Gastroesophageal sphincter (tissue), 3 donors: ENCODE data around the gene PTK7.

Experiments used
- EP300 ChIP-seq: sonication (generic); formaldehyde crosslinking; IDR thresholded peaks from one replicate; pipeline ENCODE4 v1.6.1; 2017; ENCODE audit warnings: antibody characterized with exemption, mild to moderate bottlenecking
- POLR2A ChIP-seq, 2 donors: fragments of 450-650 bp; IDR thresholded peaks; one replicate each; pipeline ENCODE4 v1.6.1; 2017; ENCODE audit warnings: antibody characterized with exemption in 2 of 2, mild to moderate bottlenecking in 2 of 2, moderate library complexity in 1 of 2
- POLR2AphosphoS5 ChIP-seq: sonication (generic); formaldehyde crosslinking; IDR thresholded peaks from one replicate; pipeline ENCODE4 v1.6.1; 2017; ENCODE audit warnings: antibody characterized with exemption
- TF ChIP-seq, protein P1 (sequence below), 4 experiments: fragments of 200-600 bp in 2 of 4; fragments of 450-650 bp in 2 of 4; sonication (generic) in 1 of 4; IDR thresholded peaks; one replicate each; pipeline ENCODE4 v1.5.1; 2017 to 2019; ENCODE audit warnings: antibody characterized with exemption in 4 of 4, mild to moderate bottlenecking in 2 of 4, moderate library complexity in 2 of 4

DNA sequence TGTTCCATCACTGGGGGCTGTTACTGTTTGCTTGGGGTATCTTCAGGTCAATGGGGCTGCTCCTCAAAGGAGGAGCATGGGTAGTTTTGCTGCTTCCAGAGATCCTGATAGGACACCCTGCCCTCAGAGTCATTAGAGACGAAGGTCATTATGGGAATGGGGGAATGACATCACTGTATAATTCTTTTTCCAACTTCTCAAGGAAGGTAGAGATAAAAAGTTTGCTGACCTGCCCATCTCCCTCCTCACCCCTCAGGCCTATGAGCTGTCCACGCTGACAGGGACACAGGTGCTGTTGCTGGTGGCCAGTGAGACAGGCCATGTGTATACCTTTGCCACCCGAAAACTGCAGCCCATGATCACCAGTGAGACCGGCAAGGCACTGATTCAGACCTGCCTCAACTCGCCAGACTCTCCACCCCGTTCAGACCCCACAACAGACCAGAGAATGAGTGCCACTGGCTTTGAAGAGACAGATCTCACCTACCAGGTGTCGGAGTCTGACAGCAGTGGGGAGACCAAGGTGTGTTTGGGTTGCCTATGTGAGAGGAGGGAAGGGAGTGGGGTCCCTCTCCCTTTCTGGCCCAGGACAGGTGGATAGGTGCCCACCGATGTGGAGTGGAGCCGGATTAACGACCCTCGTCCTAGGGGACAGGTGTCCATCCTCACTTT lies 97.6 kb downstream of the PTK7 start:
- TF ChIP-seq, protein P1, sequence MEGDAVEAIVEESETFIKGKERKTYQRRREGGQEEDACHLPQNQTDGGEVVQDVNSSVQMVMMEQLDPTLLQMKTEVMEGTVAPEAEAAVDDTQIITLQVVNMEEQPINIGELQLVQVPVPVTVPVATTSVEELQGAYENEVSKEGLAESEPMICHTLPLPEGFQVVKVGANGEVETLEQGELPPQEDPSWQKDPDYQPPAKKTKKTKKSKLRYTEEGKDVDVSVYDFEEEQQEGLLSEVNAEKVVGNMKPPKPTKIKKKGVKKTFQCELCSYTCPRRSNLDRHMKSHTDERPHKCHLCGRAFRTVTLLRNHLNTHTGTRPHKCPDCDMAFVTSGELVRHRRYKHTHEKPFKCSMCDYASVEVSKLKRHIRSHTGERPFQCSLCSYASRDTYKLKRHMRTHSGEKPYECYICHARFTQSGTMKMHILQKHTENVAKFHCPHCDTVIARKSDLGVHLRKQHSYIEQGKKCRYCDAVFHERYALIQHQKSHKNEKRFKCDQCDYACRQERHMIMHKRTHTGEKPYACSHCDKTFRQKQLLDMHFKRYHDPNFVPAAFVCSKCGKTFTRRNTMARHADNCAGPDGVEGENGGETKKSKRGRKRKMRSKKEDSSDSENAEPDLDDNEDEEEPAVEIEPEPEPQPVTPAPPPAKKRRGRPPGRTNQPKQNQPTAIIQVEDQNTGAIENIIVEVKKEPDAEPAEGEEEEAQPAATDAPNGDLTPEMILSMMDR (IDR thresholded peaks at IDR 0.05) = no peak
- TF ChIP-seq EP300 (no peak), POLR2A (IDR thresholded peaks at IDR 0.05) (no peak), POLR2AphosphoS5 (no peak)
